ENCODE measurements around the gene CYP27C1. TPM values are rescaled to one million over a fixed set of nuclear protein-coding genes. Genes with fewer than 3 reads are reported as not detected.

Gene CYP27C1
- total RNA-seq, 2 donors from 2014 or later: 0.52 TPM; not detected in 1

GRCh38 chr2:127181851-127182250, 38.2 kb downstream of the CYP27C1 start:
- DNase-seq (no peak), ATAC-seq (no peak)
- Histone ChIP-seq H3K27ac (no peak overlapping the region), H3K4me1 (no peaks in the 10 kb centered on the region), H3K9me3 (no peaks in the 10 kb centered on the region), H3K27me3 (no peaks in the 10 kb centered on the region), H3K4me3 (no peak overlapping the region), H3K36me3 (replicated peaks in 1 of 2; ENCODE audit: insufficient read depth in 1 of 2, low read depth in 2 of 2) (no peaks in the 10 kb centered on the region)
- 62 to 69% methylated on average over 2 to 4 of the region's 4 CpGs for WGBS, 2 donors
- TF ChIP-seq CTCF (IDR thresholded peaks at IDR 0.05) (no peak), POLR2A (IDR thresholded peaks at IDR 0.05) (no peak)
- intact Hi-C loops (cut with DNase I): no loop called here

DNA sequence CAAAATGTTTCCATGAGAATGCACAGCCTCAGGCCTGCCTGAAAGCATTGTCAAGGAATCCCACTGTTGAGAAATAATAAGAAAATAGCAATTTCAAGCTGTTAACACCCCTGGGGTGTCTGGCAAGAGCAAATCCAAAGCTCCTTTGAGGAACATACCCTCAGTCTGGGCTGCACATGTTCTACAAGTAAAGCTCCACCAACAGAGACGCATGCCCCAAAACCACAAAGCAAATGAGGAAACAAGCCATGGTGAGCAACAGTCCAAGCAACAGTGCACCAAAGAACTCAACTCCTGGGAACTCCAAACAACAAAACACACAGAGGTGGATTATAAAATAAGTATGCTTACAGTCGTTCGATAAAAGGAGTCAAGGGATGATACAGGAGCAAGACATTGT, 40.3 kb downstream of the CYP27C1 start:
- intact Hi-C loops (cut with DNase I): no loop called here
- DNase-seq (no peak), ATAC-seq (no peak)
- 56 to 65% methylated on average over 3 of the region's 3 CpGs for WGBS, 2 donors
- no peaks in the 10 kb centered on the region for H3K27me3 ChIP-seq
- no peaks in the 10 kb centered on the region for H3K36me3 ChIP-seq (replicated peaks in 1 of 2; ENCODE audit: insufficient read depth in 1 of 2, low read depth in 2 of 2)
- H3K9me3 ChIP-seq: no peaks in the 10 kb centered on the region
- no peak overlapping the region for H3K27ac ChIP-seq
- H3K4me1 ChIP-seq: no peaks in the 10 kb centered on the region
- TF ChIP-seq POLR2A (IDR thresholded peaks at IDR 0.05) (no peak), CTCF (IDR thresholded peaks at IDR 0.05) (no peak)
- no peak overlapping the region for H3K4me3 ChIP-seq

DNA sequence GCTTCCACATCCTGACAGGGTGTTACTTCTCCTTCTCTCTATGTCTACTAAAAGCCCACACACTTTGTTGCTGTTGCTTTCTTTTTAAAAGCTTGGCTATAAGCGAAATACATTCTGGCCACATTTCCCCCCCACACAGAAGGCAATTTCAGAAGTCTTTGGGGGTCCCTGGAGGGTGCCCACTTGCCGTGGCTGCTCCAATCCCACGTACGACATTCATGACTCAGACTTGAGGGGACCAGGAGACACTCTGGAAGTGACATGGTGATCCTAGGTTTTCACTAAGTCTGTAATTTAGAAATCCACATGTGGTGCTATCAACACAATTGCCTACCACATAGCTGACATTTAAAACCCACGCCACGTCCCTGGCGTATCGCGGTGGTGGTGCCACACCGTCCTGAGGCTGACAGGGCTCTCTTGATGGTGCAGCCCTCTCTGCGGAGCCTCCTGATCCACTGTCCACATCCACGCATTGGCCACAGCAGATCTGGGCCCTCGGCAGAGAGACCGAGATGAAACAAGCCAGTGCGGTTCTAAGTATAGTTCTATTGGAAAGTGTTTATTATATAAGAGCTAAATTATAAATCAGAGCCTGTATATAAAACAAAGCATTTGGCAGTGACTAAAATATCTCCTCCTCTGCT, 42.4 kb downstream of the CYP27C1 start:
- no peak for TF ChIP-seq POLR2A (IDR thresholded peaks at IDR 0.05)
- TF ChIP-seq CTCF (IDR thresholded peaks at IDR 0.05): no peak
- Histone ChIP-seq H3K4me3 (no peak overlapping the region), H3K4me1 (no peaks in the 10 kb centered on the region), H3K36me3 (replicated peaks in 1 of 2; ENCODE audit: insufficient read depth in 1 of 2, low read depth in 2 of 2) (no peaks in the 10 kb centered on the region), H3K27me3 (no peaks in the 10 kb centered on the region), H3K9me3 (no peaks in the 10 kb centered on the region), H3K27ac (no peak overlapping the region)
- ATAC-seq: no peak
- intact Hi-C loops (cut with DNase I): no loop called here
- 82% methylated on average over 11 to 15 of the region's 15 CpGs for WGBS, 2 donors
- no peak for DNase-seq

DNA sequence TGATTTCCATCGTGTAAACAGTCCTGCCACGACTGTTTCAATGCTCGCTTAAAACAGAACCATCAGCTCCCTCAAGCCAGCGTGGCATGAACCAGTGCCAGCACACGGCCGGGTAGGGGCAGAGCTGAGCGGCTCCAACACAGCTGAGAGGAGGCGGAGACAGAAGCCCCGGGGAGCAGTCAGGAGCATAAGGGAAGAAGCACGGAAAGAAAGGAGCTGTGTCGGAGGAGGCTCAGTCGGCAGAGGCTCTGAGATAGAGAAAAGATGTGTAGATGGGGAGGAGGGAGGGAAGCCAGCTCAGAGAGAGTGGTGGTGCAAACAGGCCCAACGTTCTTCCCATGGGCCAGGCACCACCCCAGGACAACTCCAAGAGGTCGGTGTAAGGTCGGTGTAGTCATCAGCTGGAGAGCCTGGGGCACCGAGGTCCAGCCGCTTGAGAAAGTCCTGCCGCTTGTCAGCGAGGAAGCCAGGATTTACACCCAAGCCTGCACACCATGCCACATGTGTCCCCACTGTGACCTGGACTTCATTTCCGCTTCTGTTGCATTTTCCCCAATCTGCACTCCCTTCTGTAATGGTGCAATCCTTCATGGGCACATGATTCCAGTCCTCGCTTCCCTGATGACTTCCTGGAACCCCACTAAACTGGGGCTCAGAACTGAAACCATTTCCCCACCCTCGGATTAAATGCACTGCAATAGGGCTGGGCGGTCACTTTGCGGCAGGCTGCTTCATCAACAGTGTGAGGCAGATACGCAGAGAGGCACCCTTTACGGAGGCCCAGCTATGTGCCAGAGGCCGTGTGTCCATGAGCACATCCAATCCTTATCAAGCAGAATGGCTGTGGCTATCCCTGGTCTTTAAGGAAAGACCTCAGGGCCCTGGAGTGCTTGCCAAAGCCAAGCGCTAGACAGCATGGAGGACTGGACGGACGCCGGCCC, 43.5 kb downstream of the CYP27C1 start:
- H3K9me3 ChIP-seq: no peaks in the 10 kb centered on the region
- DNase-seq (peak in 2 of 4 donors; percentile 18 to 56), ATAC-seq (peak; percentile 50)
- intact Hi-C loops (cut with DNase I): no loop called here
- WGBS, 2 donors: 48 to 54% methylated on average over 31 of the region's 31 CpGs
- no peaks in the 10 kb centered on the region for H3K36me3 ChIP-seq (replicated peaks in 1 of 2; ENCODE audit: insufficient read depth in 1 of 2, low read depth in 2 of 2)
- H3K4me3 ChIP-seq: no peak overlapping the region
- H3K27ac ChIP-seq: peak overlapping the region in 2 of 4 donors; percentile 39 to 43
- no peaks in the 10 kb centered on the region for H3K4me1 ChIP-seq
- H3K27me3 ChIP-seq: no peaks in the 10 kb centered on the region
- TF ChIP-seq POLR2A (IDR thresholded peaks at IDR 0.05) (no peak), CTCF (IDR thresholded peaks at IDR 0.05) (no peak)
